Measurements from ENCODE around the gene BCL11A. TPM values are rescaled to one million over a fixed set of nuclear protein-coding genes. Genes with fewer than 3 reads are reported as not detected.

Gene BCL11A
- total RNA-seq, 1 donor from 2014 or later, result 6.7 TPM

- H3K27me3 ChIP-seq (ENCODE audit: control insufficient read depth, insufficient read depth, low read length), result no peaks in the 10 kb centered on the region
- TF ChIP-seq CTCF (IDR thresholded peaks at IDR 0.05; ENCODE audit: insufficient read depth, low read length, poor library complexity, severe bottlenecking), result no peak
- no peak overlapping the region for H3K4me3 ChIP-seq (ENCODE audit: low read depth, low read length)
- H3K36me3 ChIP-seq (ENCODE audit: control insufficient read depth, insufficient read depth, low read length), result no peaks in the 10 kb centered on the region
- no peak for DNase-seq (ENCODE audit: low read depth)
These were observed 54.5 kb downstream of the BCL11A start for GRCh38 chr2:60498816-60499429.

GRCh38 chr2:60498127-60498815, 55.2 kb downstream of the BCL11A start:
- H3K4me3 ChIP-seq (ENCODE audit: low read depth, low read length), result no peak overlapping the region
- TF ChIP-seq CTCF (IDR thresholded peaks at IDR 0.05; ENCODE audit: insufficient read depth, low read length, poor library complexity, severe bottlenecking), result no peak
- H3K36me3 ChIP-seq (ENCODE audit: control insufficient read depth, insufficient read depth, low read length), result no peaks in the 10 kb centered on the region
- no peak for DNase-seq (ENCODE audit: low read depth)
- H3K27me3 ChIP-seq (ENCODE audit: control insufficient read depth, insufficient read depth, low read length), result no peaks in the 10 kb centered on the region

- no peak for TF ChIP-seq CTCF (IDR thresholded peaks at IDR 0.05; ENCODE audit: insufficient read depth, low read length, poor library complexity, severe bottlenecking)
- Histone ChIP-seq H3K4me3 (ENCODE audit: low read depth, low read length) (no peak overlapping the region), H3K27me3 (ENCODE audit: control insufficient read depth, insufficient read depth, low read length) (no peaks in the 10 kb centered on the region), H3K36me3 (ENCODE audit: control insufficient read depth, insufficient read depth, low read length) (no peaks in the 10 kb centered on the region)
- DNase-seq (ENCODE audit: low read depth), result no peak
These were observed 56.0 kb downstream of the BCL11A start for GRCh38 chr2:60497500-60497899.

GRCh38 chr2:60496956-60497355, 56.5 kb downstream of the BCL11A start:
- Histone ChIP-seq H3K4me3 (ENCODE audit: low read depth, low read length) (no peak overlapping the region), H3K27me3 (ENCODE audit: control insufficient read depth, insufficient read depth, low read length) (no peaks in the 10 kb centered on the region), H3K36me3 (ENCODE audit: control insufficient read depth, insufficient read depth, low read length) (no peaks in the 10 kb centered on the region)
- DNase-seq (ENCODE audit: low read depth), result no peak
- no peak for TF ChIP-seq CTCF (IDR thresholded peaks at IDR 0.05; ENCODE audit: insufficient read depth, low read length, poor library complexity, severe bottlenecking)

- H3K36me3 ChIP-seq (ENCODE audit: control insufficient read depth, insufficient read depth, low read length), result no peaks in the 10 kb centered on the region
- no peak for TF ChIP-seq CTCF (IDR thresholded peaks at IDR 0.05; ENCODE audit: insufficient read depth, low read length, poor library complexity, severe bottlenecking)
- DNase-seq (ENCODE audit: low read depth), result no peak
- no peak overlapping the region for H3K4me3 ChIP-seq (ENCODE audit: low read depth, low read length)
- H3K27me3 ChIP-seq (ENCODE audit: control insufficient read depth, insufficient read depth, low read length), result no peaks in the 10 kb centered on the region
These were observed 57.0 kb downstream of the BCL11A start for GRCh38 chr2:60496475-60496874.

Data from kidney epithelial cell (primary cell).